ENCODE data around the gene FMNL2.

Gene FMNL2

GRCh38 chr2:152352616-152353015 lies 17.6 kb downstream of the FMNL2 start (continued):
- TF ChIP-seq ZNF133 (tag by site-specific recombination; IDR thresholded peaks at IDR 0.05): no peak
- TF ChIP-seq ZNF555 (tag by site-specific recombination; conservative IDR thresholded peaks at IDR 0.05): no peak
- no peak for TF ChIP-seq ZNF404 (tag by site-specific recombination; IDR thresholded peaks at IDR 0.05)
- TF ChIP-seq ZNF350 (tag by site-specific recombination; IDR thresholded peaks at IDR 0.05): no peak
- TF ChIP-seq ZNF132 (tag by site-specific recombination; IDR thresholded peaks at IDR 0.05; ENCODE audit: borderline replicate concordance): no peak
- TF ChIP-seq ZBTB20 (tag by site-specific recombination; IDR thresholded peaks at IDR 0.05): no peak

- no peaks in the 10 kb centered on the region for H3K36me3 ChIP-seq (ENCODE audit: control insufficient read depth in 2 of 2, insufficient read depth in 1 of 2, low read length in 2 of 2)
- H3K4me1 ChIP-seq (ENCODE audit: control insufficient read depth, insufficient read depth, low read length): peaks cover 6% of the 10 kb centered on the region
- no peaks in the 10 kb centered on the region for H3K9me3 ChIP-seq (ENCODE audit: control insufficient read depth, insufficient read depth, low read depth, low read length)
- no peak overlapping the region for H3K4me3 ChIP-seq (ENCODE audit: low read depth, low read length)
- CTCF ChIA-PET: no interaction called here
- POLR2A ChIA-PET: no interaction called here
- no peak for TF ChIP-seq SETDB1 (IDR thresholded peaks at IDR 0.05; ENCODE audit: insufficient read length, low read length)
- no peak for TF ChIP-seq ZNF677 (tag by site-specific recombination; IDR thresholded peaks at IDR 0.05)
- TF ChIP-seq, protein P1, sequence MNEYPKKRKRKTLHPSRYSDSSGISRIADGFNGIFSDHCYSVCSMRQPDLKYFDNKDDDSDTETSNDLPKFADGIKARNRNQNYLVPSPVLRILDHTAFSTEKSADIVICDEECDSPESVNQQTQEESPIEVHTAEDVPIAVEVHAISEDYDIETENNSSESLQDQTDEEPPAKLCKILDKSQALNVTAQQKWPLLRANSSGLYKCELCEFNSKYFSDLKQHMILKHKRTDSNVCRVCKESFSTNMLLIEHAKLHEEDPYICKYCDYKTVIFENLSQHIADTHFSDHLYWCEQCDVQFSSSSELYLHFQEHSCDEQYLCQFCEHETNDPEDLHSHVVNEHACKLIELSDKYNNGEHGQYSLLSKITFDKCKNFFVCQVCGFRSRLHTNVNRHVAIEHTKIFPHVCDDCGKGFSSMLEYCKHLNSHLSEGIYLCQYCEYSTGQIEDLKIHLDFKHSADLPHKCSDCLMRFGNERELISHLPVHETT (tag by site-specific recombination; IDR thresholded peaks at IDR 0.05): no peak
- no peak for TF ChIP-seq SCRT1 (tag by site-specific recombination; IDR thresholded peaks at IDR 0.05; ENCODE audit: borderline replicate concordance)
- no peak for TF ChIP-seq KLF10 (tag by site-specific recombination; IDR thresholded peaks at IDR 0.05)
- TF ChIP-seq, protein P2, sequence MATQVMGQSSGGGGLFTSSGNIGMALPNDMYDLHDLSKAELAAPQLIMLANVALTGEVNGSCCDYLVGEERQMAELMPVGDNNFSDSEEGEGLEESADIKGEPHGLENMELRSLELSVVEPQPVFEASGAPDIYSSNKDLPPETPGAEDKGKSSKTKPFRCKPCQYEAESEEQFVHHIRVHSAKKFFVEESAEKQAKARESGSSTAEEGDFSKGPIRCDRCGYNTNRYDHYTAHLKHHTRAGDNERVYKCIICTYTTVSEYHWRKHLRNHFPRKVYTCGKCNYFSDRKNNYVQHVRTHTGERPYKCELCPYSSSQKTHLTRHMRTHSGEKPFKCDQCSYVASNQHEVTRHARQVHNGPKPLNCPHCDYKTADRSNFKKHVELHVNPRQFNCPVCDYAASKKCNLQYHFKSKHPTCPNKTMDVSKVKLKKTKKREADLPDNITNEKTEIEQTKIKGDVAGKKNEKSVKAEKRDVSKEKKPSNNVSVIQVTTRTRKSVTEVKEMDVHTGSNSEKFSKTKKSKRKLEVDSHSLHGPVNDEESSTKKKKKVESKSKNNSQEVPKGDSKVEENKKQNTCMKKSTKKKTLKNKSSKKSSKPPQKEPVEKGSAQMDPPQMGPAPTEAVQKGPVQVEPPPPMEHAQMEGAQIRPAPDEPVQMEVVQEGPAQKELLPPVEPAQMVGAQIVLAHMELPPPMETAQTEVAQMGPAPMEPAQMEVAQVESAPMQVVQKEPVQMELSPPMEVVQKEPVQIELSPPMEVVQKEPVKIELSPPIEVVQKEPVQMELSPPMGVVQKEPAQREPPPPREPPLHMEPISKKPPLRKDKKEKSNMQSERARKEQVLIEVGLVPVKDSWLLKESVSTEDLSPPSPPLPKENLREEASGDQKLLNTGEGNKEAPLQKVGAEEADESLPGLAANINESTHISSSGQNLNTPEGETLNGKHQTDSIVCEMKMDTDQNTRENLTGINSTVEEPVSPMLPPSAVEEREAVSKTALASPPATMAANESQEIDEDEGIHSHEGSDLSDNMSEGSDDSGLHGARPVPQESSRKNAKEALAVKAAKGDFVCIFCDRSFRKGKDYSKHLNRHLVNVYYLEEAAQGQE (tag by site-specific recombination; IDR thresholded peaks at IDR 0.05): no peak
- no peak for TF ChIP-seq ZNF792 (tag by site-specific recombination; IDR thresholded peaks at IDR 0.05)
- TF ChIP-seq, protein P3, sequence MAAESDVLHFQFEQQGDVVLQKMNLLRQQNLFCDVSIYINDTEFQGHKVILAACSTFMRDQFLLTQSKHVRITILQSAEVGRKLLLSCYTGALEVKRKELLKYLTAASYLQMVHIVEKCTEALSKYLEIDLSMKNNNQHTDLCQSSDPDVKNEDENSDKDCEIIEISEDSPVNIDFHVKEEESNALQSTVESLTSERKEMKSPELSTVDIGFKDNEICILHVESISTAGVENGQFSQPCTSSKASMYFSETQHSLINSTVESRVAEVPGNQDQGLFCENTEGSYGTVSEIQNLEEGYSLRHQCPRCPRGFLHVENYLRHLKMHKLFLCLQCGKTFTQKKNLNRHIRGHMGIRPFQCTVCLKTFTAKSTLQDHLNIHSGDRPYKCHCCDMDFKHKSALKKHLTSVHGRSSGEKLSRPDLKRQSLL (tag by site-specific recombination; IDR thresholded peaks at IDR 0.05): no peak
- no peak for TF ChIP-seq GLI4 (tag by site-specific recombination; IDR thresholded peaks at IDR 0.05)
- TF ChIP-seq GLIS1 (tag by site-specific recombination; IDR thresholded peaks at IDR 0.05): no peak
- TF ChIP-seq, protein P4, sequence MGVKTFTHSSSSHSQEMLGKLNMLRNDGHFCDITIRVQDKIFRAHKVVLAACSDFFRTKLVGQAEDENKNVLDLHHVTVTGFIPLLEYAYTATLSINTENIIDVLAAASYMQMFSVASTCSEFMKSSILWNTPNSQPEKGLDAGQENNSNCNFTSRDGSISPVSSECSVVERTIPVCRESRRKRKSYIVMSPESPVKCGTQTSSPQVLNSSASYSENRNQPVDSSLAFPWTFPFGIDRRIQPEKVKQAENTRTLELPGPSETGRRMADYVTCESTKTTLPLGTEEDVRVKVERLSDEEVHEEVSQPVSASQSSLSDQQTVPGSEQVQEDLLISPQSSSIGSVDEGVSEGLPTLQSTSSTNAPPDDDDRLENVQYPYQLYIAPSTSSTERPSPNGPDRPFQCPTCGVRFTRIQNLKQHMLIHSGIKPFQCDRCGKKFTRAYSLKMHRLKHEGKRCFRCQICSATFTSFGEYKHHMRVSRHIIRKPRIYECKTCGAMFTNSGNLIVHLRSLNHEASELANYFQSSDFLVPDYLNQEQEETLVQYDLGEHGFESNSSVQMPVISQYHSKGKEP (tag by site-specific recombination; IDR thresholded peaks at IDR 0.05): no peak
- no peak for TF ChIP-seq RBAK (tag by site-specific recombination; IDR thresholded peaks at IDR 0.05)
- TF ChIP-seq, protein P5, sequence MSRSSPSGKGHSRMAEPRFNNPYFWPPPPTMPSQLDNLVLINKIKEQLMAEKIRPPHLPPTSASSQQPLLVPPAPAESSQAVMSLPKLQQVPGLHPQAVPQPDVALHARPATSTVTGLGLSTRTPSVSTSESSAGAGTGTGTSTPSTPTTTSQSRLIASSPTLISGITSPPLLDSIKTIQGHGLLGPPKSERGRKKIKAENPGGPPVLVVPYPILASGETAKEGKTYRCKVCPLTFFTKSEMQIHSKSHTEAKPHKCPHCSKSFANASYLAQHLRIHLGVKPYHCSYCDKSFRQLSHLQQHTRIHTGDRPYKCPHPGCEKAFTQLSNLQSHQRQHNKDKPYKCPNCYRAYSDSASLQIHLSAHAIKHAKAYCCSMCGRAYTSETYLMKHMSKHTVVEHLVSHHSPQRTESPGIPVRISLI (tag by site-specific recombination; IDR thresholded peaks at IDR 0.05): no peak
- no peak overlapping the region for H3K27ac ChIP-seq (ENCODE audit: extremely low read depth, low read depth, low read length)
Measured at GRCh38 chr2:152353364-152353763, 18.4 kb downstream of the FMNL2 start.

Measured in HEK293 (cell line).